ENCODE results near the gene ESRRA. TPM values are rescaled to one million over a fixed set of nuclear protein-coding genes. Genes with fewer than 3 reads are reported as not detected.

The ESRRA gene
- total and polyA plus RNA-seq, 2 of the 8 experiments (the other 6 are each of a cell fraction or from before 2014, with no cell fraction given), result 18.2 to 37.0 TPM

- no peak overlapping the region for H3K4ac ChIP-seq (replicated peaks; ENCODE audit: insufficient read length, low read depth, low read length)
- H2BK120ac ChIP-seq (replicated peaks; ENCODE audit: low read depth, low read length), result no peak overlapping the region
- H3K18ac ChIP-seq (ENCODE audit: extremely low read depth, low read length), result no peak overlapping the region
- peaks cover 2% of the 10 kb centered on the region; the same call in 1 of the 2 replicates for H3K23me2 ChIP-seq (ENCODE audit: low read depth, low read length)
- no peaks in the 10 kb centered on the region for H3K36me3 ChIP-seq (ENCODE audit: control insufficient read depth in 2 of 4, insufficient read depth in 4 of 4, low read length in 3 of 4)
- H2AK5ac ChIP-seq (ENCODE audit: low read depth, low read length), result no peak overlapping the region
- DNase-seq (ENCODE audit: low read depth in 1 of 2, low spot score in 2 of 2) (no peak), FAIRE-seq (no peak)
- no peak overlapping the region for H3K27ac ChIP-seq (ENCODE audit: low read depth, low read length)
- CTCF ChIA-PET (ENCODE audit: partially characterized antibody), result interaction anchor here (1.4 to 37.6 kb wide), 3 partner anchors 18 to 323 kb away, joined by 3 to 614 read pairs (median 409); partner anchors contain the start of genes CATSPERZ, CCDC88B, ESRRA and PRDX5
- H3K27me3 ChIP-seq (replicated peaks in 1 of 4; ENCODE audit: control insufficient read depth in 3 of 4, extremely low read depth in 1 of 4, insufficient read depth in 3 of 4, low read length in 3 of 4), result no peaks in the 10 kb centered on the region
- H2BK15ac ChIP-seq (ENCODE audit: low read length), result 0 out of 2 replicates have a peak overlapping the region, but pooled peaks have one; percentile 14
- H3K14ac ChIP-seq (ENCODE audit: insufficient read length), result no peak overlapping the region
- H4K8ac ChIP-seq (ENCODE audit: extremely low read depth, insufficient read depth, low read length), result no peak overlapping the region
- peaks cover 0 to 16% (median 6%) of the 10 kb centered on the region in 4 experiments; a peak in 6 of 7 replicates for H3K4me1 ChIP-seq (replicated peaks in 1 of 4; ENCODE audit: control insufficient read depth in 3 of 4, insufficient read depth in 4 of 4, low read length in 3 of 4)
- no peak overlapping the region for H4K91ac ChIP-seq (replicated peaks; ENCODE audit: insufficient read length, low read length)
- no peak overlapping the region for H3K4me3 ChIP-seq (ENCODE audit: extremely low read depth in 1 of 4, insufficient read depth in 2 of 4, low read depth in 3 of 4, low read length in 4 of 4)
- no peak overlapping the region for H2AFZ ChIP-seq (ENCODE audit: low read length)
- H4K20me1 ChIP-seq (replicated peaks in 1 of 2; ENCODE audit: control insufficient read depth in 1 of 2, insufficient read depth in 2 of 2, low read length in 2 of 2), result peaks cover 0 to 5% of the 10 kb centered on the region in 2 experiments
- WGBS, 2 experiments (ENCODE audit: extremely low coverage in 1 of 2, insufficient coverage in 1 of 2, insufficient read length in 1 of 2, insufficient replicate concordance in 2 of 2, low coverage in 1 of 2, low lambda C conversion rate in 2 of 2, missing lambda C conversion rate in 1 of 2), result 96% methylated on average over 3 of the region's 3 CpGs; no CpG with 5 or more reads in 1 of the 2 experiments
- no peak overlapping the region for H3K56ac ChIP-seq (replicated peaks; ENCODE audit: insufficient read length, low read depth, low read length)
- no peak overlapping the region for H2BK12ac ChIP-seq (ENCODE audit: low read depth, low read length)
- POLR2A ChIA-PET (ENCODE audit: partially characterized antibody), result no interaction called here
- no peak overlapping the region for H4K5ac ChIP-seq (ENCODE audit: insufficient read length, low read depth, low read length)
- no peak overlapping the region for H3K9ac ChIP-seq (replicated peaks in 1 of 4; ENCODE audit: extremely low read depth in 1 of 4, low read depth in 3 of 4, low read length in 3 of 4)
- H3K9me3 ChIP-seq (ENCODE audit: insufficient read depth in 2 of 2, low read depth in 1 of 2, low read length in 1 of 2), result no peaks in the 10 kb centered on the region
- H3K79me1 ChIP-seq (ENCODE audit: low read depth, low read length), result no peaks in the 10 kb centered on the region
- H3K79me2 ChIP-seq (ENCODE audit: control insufficient read depth in 1 of 2, insufficient read depth in 2 of 2, low read length in 2 of 2), result no peaks in the 10 kb centered on the region
- H2BK20ac ChIP-seq (ENCODE audit: low read length), result no peak overlapping the region
- H3K23ac ChIP-seq (ENCODE audit: insufficient read length), result no peak overlapping the region
- H2BK5ac ChIP-seq (ENCODE audit: low read depth, low read length), result no peak overlapping the region
- no peak overlapping the region for H3K4me2 ChIP-seq (ENCODE audit: insufficient read depth in 1 of 2, low read depth in 2 of 2, low read length in 2 of 2)
- TF ChIP-seq TEAD4 (IDR thresholded peaks at IDR 0.05; ENCODE audit: low read depth, low read length) (no peak), ATF3 (IDR thresholded peaks at IDR 0.05; ENCODE audit: insufficient read depth, low read depth, low read length) (no peak), TCF12 (IDR thresholded peaks at IDR 0.05; ENCODE audit: low read depth, low read length) (no peak), CREB1 (IDR thresholded peaks at IDR 0.05) (no peak), RBBP5 (IDR thresholded peaks at IDR 0.05; ENCODE audit: borderline replicate concordance, low read depth, low read length) (no peak), SP4 (IDR thresholded peaks at IDR 0.05; ENCODE audit: low read length) (no peak), CBX5 (IDR thresholded peaks at IDR 0.05; ENCODE audit: low read depth, low read length) (no peak), USF2 (IDR thresholded peaks at IDR 0.05; ENCODE audit: low read length) (no peak), EGR1 (IDR thresholded peaks at IDR 0.05; ENCODE audit: borderline replicate concordance, low read depth, low read length) (no peak), MAX (IDR thresholded peaks at IDR 0.05) (no peak), RXRA (IDR thresholded peaks at IDR 0.05; ENCODE audit: insufficient read depth, low read depth, low read length) (no peak), HDAC2 (IDR thresholded peaks at IDR 0.05; ENCODE audit: borderline replicate concordance in 1 of 2, low read depth in 2 of 2, low read length in 2 of 2) (no peak), GTF2F1 (IDR thresholded peaks at IDR 0.05; ENCODE audit: borderline replicate concordance, low read depth, low read length) (no peak)
Measured at GRCh38 chr11:64327993-64328392, 22.7 kb downstream of the ESRRA start.
